Colonic mucosa (tissue), 4 donors: ENCODE measurements around the gene LRIG1. TPM values are rescaled to one million over a fixed set of nuclear protein-coding genes. Genes with fewer than 3 reads are reported as not detected.

ENCODE experiments used
- DNase-seq: peaks from one replicate; pipeline ENCODE4 v3.0.0-alpha.2; 2020
- H3K27ac ChIP-seq: fragments of 200-600 bp; one replicate; pipeline ENCODE4 v1.8.0; 2021
- H3K27me3 ChIP-seq: fragments of 200-600 bp; one replicate; pipeline ENCODE4 v1.8.0; 2021
- H3K36me3 ChIP-seq: fragments of 200-600 bp; one replicate; pipeline ENCODE4 v1.8.0; 2021
- H3K4me1 ChIP-seq: fragments of 200-600 bp; one replicate; pipeline ENCODE4 v1.8.0; 2021; ENCODE audit warnings: mild to moderate bottlenecking
- H3K4me3 ChIP-seq: fragments of 200-600 bp; one replicate; pipeline ENCODE4 v1.8.0; 2021
- H3K9ac ChIP-seq, 2 donors: one replicate each; pipeline ENCODE4 v1.7.0; 2013; ENCODE audit warnings: control low read depth in 2 of 2, low read depth in 2 of 2, low read length in 2 of 2
- H3K9me3 ChIP-seq: fragments of 200-600 bp; one replicate; pipeline ENCODE4 v1.8.0; 2021
- intact Hi-C: fragments of 100-400 bp; cut with DNase I; formaldehyde crosslinking; loops from one replicate; pipeline ENCODE4 v1.14.1; 2022
- total RNA-seq, 2 donors: library from RNA; stranded (reverse); fragmentation: NEBNext Ultra II Directional in 1 of 2; extraction: Animal tissue kit (Norgen Biotek cat#: 25700) in 1 of 2; gene quantifications; one replicate each; pipeline ENCODE4 v1.2.1, GENCODE V29; 2021
- TF ChIP-seq, protein P1 (sequence below): fragments of 200-600 bp; IDR thresholded peaks from one replicate; pipeline ENCODE4 v1.8.0; 2022; ENCODE audit warnings: antibody characterized with exemption, mild to moderate bottlenecking
- donor health status: healthy.
- donor health status: DM: no; HTN: no; CAD: no.
- donor health status: DM: no; HTN: no; CAD: no.

LRIG1 gene
- total RNA-seq, 2 donors from 2014 or later = 43.9 to 57.5 TPM

DNA sequence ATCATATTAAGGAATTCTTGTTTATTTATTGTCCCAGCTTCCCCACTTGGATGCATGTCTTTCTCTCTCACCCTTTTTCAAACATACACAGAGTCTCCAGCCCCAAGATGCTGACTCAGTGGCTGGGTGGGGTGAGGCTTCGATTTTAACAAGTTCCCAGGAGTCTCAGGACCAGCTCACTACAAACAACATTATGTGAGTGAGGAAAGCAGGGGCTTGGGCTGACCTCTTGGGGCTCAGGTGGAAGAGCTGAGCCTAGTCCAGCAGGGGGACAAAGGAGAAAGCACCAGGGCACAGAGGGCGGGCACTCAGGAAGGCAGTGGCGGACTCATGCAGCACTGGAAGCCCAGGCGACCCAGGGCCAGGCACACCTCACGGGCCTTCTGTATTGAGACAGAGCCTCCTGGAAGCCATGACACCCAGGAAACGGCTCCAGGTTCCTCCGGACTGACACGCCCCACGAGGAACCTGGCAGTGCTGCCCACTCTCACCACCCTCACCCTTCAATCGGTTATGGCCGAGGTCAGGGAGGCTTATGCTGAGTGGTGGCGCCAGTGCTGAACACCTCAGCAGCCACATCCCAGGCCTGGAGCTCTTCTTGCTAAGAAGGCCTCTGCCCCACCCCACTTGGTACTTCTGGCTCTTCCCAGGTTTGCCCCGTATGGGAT is 97.4 kb downstream of the LRIG1 start:
- intact Hi-C loops = loop anchor here (10.0 kb wide), 1 partner anchor 91 kb away; no protein-coding TSS in a partner anchor
- no peaks in the 10 kb centered on the region for H3K27me3 ChIP-seq
- H3K4me1 ChIP-seq = peaks cover 6% of the 10 kb centered on the region
- no peak overlapping the region for H3K27ac ChIP-seq
- no peak overlapping the region for H3K4me3 ChIP-seq
- DNase-seq = no peak
- TF ChIP-seq, protein P1, sequence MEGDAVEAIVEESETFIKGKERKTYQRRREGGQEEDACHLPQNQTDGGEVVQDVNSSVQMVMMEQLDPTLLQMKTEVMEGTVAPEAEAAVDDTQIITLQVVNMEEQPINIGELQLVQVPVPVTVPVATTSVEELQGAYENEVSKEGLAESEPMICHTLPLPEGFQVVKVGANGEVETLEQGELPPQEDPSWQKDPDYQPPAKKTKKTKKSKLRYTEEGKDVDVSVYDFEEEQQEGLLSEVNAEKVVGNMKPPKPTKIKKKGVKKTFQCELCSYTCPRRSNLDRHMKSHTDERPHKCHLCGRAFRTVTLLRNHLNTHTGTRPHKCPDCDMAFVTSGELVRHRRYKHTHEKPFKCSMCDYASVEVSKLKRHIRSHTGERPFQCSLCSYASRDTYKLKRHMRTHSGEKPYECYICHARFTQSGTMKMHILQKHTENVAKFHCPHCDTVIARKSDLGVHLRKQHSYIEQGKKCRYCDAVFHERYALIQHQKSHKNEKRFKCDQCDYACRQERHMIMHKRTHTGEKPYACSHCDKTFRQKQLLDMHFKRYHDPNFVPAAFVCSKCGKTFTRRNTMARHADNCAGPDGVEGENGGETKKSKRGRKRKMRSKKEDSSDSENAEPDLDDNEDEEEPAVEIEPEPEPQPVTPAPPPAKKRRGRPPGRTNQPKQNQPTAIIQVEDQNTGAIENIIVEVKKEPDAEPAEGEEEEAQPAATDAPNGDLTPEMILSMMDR = no peak
- H3K36me3 ChIP-seq = no peaks in the 10 kb centered on the region
- no peak overlapping the region for H3K9ac ChIP-seq
- H3K9me3 ChIP-seq = no peaks in the 10 kb centered on the region

DNA sequence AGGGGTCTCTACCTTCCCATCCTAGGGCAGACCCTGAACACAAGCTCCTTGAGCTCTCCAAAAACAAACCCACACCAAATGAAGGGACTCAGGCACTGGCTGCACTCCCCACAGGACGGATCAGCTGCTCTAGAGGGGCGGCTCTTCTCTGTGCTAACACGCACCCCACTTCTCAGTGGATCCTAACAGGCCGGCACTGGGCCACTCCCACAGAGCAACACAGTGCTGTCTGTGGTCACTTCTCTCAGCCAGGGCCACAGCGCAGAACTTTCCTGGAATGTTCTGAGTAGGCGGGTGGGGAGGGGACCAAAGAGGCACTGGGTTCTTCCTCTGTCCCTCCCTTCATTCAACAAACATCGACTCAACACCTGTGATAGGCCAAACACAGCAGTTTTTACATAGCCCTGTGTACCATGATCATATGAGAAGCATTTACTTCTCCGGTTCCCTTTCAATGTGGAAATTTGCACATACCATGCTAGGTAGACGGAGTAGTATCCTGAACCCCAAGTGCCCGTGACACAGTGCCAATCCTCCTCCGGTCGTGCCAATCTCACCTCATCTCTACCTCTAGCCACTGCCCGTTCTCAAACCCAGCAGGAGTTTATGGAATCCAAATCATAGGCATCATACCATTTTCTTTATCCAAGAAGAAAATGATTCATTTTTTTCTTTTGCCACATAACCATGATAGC is 98.1 kb downstream of the LRIG1 start:
- no peak for DNase-seq
- no peaks in the 10 kb centered on the region for H3K4me1 ChIP-seq

DNA sequence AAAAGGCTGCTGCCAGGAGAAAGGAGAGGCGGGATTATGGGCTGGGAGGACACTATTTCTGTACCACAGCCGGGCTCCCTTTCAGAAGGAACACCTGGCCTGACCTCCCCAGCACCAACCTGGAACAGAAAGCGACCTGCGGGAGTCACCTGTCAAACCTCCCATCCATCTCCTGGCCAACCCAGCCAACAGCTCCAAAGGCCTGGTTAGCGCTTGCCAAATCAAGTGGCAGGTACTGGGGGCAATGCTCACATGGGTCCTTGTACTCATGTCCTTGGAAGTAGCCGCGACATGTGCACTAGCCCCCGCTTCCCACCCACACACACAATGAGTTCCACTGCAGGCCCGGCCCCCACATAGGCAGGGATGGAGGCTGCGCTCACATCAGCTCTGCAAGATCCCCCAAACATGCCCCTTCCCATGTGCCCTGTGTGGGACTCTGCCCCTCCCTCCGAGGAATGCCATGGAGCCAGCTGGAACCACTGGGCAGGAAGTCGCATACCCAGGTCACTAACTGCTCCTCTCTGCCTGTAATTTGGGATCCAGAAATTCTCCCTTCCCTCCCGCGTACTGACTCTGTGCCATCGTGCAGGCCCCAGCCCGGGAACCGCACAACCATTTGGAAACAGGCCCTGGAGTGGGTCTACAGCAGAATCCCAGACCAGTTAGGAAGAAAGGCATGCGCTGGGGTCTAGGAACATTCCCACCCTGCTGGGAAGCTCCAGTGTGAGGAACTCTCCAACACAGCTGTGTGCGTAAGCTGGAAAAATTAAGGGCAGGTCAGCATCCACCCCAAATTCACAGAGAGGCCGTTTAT is 98.9 kb downstream of the LRIG1 start:
- Histone ChIP-seq H3K9me3 (no peaks in the 10 kb centered on the region), H3K4me3 (no peak overlapping the region), H3K9ac (no peak overlapping the region), H3K36me3 (peaks cover 2% of the 10 kb centered on the region), H3K4me1 (no peaks in the 10 kb centered on the region), H3K27ac (no peak overlapping the region), H3K27me3 (no peaks in the 10 kb centered on the region)
- no peak for DNase-seq
- intact Hi-C loops = loop anchor here (10.0 kb wide), 1 partner anchor 93 kb away; no protein-coding TSS in a partner anchor
- TF ChIP-seq, protein P1 = no peak

More for the DNA sequence above, 98.1 kb downstream of the LRIG1 start:
- intact Hi-C loops = loop anchor here (10.0 kb wide), 1 partner anchor 92 kb away; no protein-coding TSS in a partner anchor
- Histone ChIP-seq H3K27me3 (no peaks in the 10 kb centered on the region), H3K4me3 (no peak overlapping the region), H3K9ac (no peak overlapping the region), H3K9me3 (no peaks in the 10 kb centered on the region), H3K27ac (no peak overlapping the region), H3K36me3 (no peaks in the 10 kb centered on the region)
- TF ChIP-seq, protein P1 = no peak

DNA sequence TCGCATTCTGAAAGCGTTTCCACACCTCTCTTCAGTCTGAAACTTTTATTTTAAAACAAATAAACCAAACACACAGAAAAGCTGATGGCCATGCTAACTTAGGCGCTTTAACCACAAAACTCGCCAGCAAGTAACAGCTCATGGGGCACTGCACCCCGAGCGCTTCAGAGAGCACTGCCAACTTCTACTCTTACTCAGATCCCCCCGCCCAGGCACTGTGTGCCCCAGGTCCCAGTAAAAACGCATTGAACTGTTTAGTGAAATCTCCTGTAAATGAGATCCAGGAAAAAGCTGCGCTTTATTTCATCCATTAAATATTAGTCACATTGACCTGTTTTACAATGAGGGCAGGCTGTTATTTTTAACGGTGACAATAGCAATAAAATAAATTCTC is 99.7 kb downstream of the LRIG1 start:
- intact Hi-C loops = loop anchor here (10.0 kb wide), 1 partner anchor 94 kb away; no protein-coding TSS in a partner anchor
- no peak for DNase-seq
- H3K27me3 ChIP-seq = no peaks in the 10 kb centered on the region
- peaks cover 8% of the 10 kb centered on the region for H3K36me3 ChIP-seq
- H3K9me3 ChIP-seq = no peaks in the 10 kb centered on the region
- no peaks in the 10 kb centered on the region for H3K4me1 ChIP-seq
- no peak overlapping the region for H3K4me3 ChIP-seq
- H3K9ac ChIP-seq = no peak overlapping the region
- TF ChIP-seq, protein P1 = no peak
- no peak overlapping the region for H3K27ac ChIP-seq
